Measurements from ENCODE around the gene CSRNP3.

The CSRNP3 gene

GRCh38 chr2:165686800-165687199, 217.3 kb downstream of the CSRNP3 start:
- no peak for DNase-seq (ENCODE audit: low spot score)

GRCh38 chr2:165687426-165688002, 218.0 kb downstream of the CSRNP3 start:
- no peak for DNase-seq (ENCODE audit: low spot score)

- DNase-seq (ENCODE audit: low spot score): no peak
Measured at GRCh38 chr2:165691615-165692014, 222.1 kb downstream of the CSRNP3 start.

- DNase-seq (ENCODE audit: low spot score): no peak
Measured at GRCh38 chr2:165692906-165693305, 223.4 kb downstream of the CSRNP3 start.

GRCh38 chr2:165693838-165694237, 224.3 kb downstream of the CSRNP3 start:
- no peak for DNase-seq (ENCODE audit: low spot score)

- no peak for DNase-seq (ENCODE audit: low spot score)
Measured at GRCh38 chr2:165697748-165698443, 228.4 kb downstream of the CSRNP3 start.

- DNase-seq (ENCODE audit: low spot score): peak; percentile 30
Measured at GRCh38 chr2:165698444-165698884, 229.0 kb downstream of the CSRNP3 start.

- no peak for DNase-seq (ENCODE audit: low spot score)
Measured at GRCh38 chr2:165699946-165700345, 230.4 kb downstream of the CSRNP3 start.

- DNase-seq (ENCODE audit: low spot score): no peak
Measured at GRCh38 chr2:165700531-165700930, 231.0 kb downstream of the CSRNP3 start.

GRCh38 chr2:165701147-165701546, 231.6 kb downstream of the CSRNP3 start:
- no peak for DNase-seq (ENCODE audit: low spot score)

GRCh38 chr2:165706960-165707487, 237.5 kb downstream of the CSRNP3 start:
- DNase-seq (ENCODE audit: low spot score): no peak

- DNase-seq (ENCODE audit: low spot score): no peak
Measured at GRCh38 chr2:165716091-165716490, 246.6 kb downstream of the CSRNP3 start.

GRCh38 chr2:165718610-165719210, 249.2 kb downstream of the CSRNP3 start:
- DNase-seq (ENCODE audit: low spot score): no peak

- DNase-seq (ENCODE audit: low spot score): no peak
Measured at GRCh38 chr2:165720511-165720910, 251.0 kb downstream of the CSRNP3 start.

GRCh38 chr2:165725421-165725820, 255.9 kb downstream of the CSRNP3 start:
- DNase-seq (ENCODE audit: low spot score): no peak
